ENCODE results near the gene CASK.

CASK gene

DNA sequence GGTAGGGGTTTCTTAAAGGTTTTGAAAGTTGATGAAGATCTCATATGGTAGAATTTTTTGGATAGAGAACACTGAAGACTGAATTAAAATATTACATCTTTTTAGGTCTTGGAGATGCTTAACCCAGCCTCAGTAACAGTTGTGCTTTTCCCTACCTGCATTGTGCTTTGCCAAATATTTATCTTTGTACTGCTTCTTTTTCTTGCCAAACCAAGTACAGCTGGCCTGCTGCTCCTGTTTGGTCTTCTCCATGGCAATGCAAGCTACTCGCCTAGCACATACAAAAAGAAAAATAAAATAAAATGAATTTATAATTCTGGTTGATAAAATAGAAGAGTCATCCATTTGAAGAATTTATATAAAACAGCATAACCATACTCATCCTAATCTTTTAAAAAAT, 380.8 kb downstream of the CASK start:
- Histone ChIP-seq H4K20me1 (no peaks in the 10 kb centered on the region; a peak in 2 of 22 replicates), H3K9ac (no peak overlapping the region), H3K4me3 (no peak overlapping the region), H3K4me2 (no peak overlapping the region), H3K27me3 (peaks cover 59 to 98% (median 93%) of the 10 kb centered on the region in 11 experiments), H3K27ac (no peak overlapping the region), H3K4me1 (no peaks in the 10 kb centered on the region), H3K36me3 (peaks cover 0 to 19% (median 0%) of the 10 kb centered on the region in 11 experiments; a peak in 3 of 22 replicates), H3K9me3 (replicated peaks in 1 of 11) (peaks cover 0 to 9% (median 0%) of the 10 kb centered on the region in 11 experiments; a peak in 2 of 22 replicates)
- no peak for TF ChIP-seq Cebpa-rat (IDR thresholded peaks at IDR 0.05)

DNA sequence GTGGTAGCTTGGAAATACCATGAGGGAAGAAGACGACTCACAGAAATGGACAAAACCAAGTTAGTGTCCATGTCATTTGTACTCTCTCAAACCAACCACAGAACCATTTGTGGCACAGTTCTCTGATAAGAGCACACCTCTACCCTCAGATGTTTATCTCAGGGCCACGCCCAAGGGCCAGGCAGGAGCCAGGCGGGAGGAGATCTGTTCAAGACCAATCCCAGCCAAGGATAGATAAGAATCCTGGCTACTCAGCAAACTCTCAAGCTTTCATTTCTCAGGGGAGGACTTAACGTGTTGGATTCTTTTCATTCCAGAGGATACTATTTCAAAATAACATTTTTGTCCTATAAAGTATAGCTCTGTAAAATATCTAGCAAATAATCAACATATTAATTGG, 381.2 kb downstream of the CASK start:
- Histone ChIP-seq H3K36me3 (peaks cover 0 to 19% (median 0%) of the 10 kb centered on the region in 11 experiments; a peak in 3 of 22 replicates), H3K9ac (no peak overlapping the region), H3K4me2 (no peak overlapping the region), H3K4me1 (no peaks in the 10 kb centered on the region), H3K27ac (no peak overlapping the region), H3K27me3 (peaks cover 58 to 95% (median 89%) of the 10 kb centered on the region in 11 experiments), H3K4me3 (no peak overlapping the region), H4K20me1 (no peaks in the 10 kb centered on the region; a peak in 2 of 22 replicates), H3K9me3 (replicated peaks in 1 of 11) (peaks cover 0 to 9% (median 0%) of the 10 kb centered on the region in 11 experiments; a peak in 2 of 22 replicates)
- no peak for TF ChIP-seq Cebpa-rat (IDR thresholded peaks at IDR 0.05)

DNA sequence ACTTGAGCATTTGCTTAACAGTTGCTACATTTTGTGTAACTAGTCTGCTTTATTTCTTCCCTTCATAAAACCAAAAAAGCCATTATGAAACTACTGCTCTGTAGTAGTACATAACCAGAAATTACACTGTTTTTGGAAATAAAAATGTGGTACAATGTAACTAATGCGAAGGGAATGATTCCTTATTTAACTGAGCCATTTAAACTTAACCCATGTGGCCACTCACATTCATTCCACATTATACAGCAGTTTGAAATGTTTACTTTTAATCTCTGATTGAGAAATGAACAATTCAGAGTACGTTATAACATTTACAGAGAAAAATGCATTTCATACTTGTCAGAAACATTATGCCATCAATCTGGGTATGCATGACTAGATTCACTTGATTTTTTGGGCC, 382.0 kb downstream of the CASK start:
- H3K9ac ChIP-seq: no peak overlapping the region
- H4K20me1 ChIP-seq: no peaks in the 10 kb centered on the region; a peak in 2 of 22 replicates
- H3K36me3 ChIP-seq: peaks cover 0 to 19% (median 0%) of the 10 kb centered on the region in 11 experiments; a peak in 3 of 22 replicates
- H3K27ac ChIP-seq: no peak overlapping the region
- no peak overlapping the region for H3K4me3 ChIP-seq
- H3K27me3 ChIP-seq: peaks cover 54 to 95% (median 86%) of the 10 kb centered on the region in 11 experiments
- H3K9me3 ChIP-seq (replicated peaks in 1 of 11): peaks cover 0 to 9% (median 0%) of the 10 kb centered on the region in 11 experiments; a peak in 2 of 22 replicates
- H3K4me2 ChIP-seq: no peak overlapping the region
- no peaks in the 10 kb centered on the region for H3K4me1 ChIP-seq
- TF ChIP-seq Cebpa-rat (IDR thresholded peaks at IDR 0.05): no peak

DNA sequence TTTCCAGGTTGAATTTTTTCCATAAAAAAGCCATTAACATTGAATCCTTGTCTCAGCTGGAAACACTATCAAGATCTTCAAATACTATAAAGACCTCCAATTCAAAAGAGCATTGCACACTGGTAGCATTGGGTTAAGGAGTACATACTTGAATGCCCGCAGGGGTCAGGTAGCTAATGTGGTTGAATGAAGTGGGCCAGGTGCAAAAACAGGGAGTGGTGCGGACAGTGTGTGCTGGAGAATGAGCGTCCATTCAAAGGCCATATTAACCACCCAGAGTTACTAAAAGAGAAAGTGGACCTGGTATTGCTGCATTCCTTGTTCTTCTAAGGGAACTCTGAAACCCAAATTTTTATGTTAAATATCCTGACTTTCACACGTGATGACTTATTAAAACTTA, 384.6 kb downstream of the CASK start:
- Histone ChIP-seq H3K27me3 (peaks cover 34 to 92% (median 77%) of the 10 kb centered on the region in 11 experiments), H3K4me3 (no peak overlapping the region), H4K20me1 (no peaks in the 10 kb centered on the region), H3K4me2 (no peak overlapping the region), H3K4me1 (no peaks in the 10 kb centered on the region), H3K9ac (no peak overlapping the region), H3K9me3 (replicated peaks in 1 of 11) (peaks cover 0 to 5% (median 0%) of the 10 kb centered on the region in 11 experiments; a peak in 1 of 22 replicates), H3K27ac (no peak overlapping the region), H3K36me3 (peaks cover 0 to 19% (median 0%) of the 10 kb centered on the region in 11 experiments; a peak in 3 of 22 replicates)
- no peak for TF ChIP-seq Cebpa-rat (IDR thresholded peaks at IDR 0.05)

DNA sequence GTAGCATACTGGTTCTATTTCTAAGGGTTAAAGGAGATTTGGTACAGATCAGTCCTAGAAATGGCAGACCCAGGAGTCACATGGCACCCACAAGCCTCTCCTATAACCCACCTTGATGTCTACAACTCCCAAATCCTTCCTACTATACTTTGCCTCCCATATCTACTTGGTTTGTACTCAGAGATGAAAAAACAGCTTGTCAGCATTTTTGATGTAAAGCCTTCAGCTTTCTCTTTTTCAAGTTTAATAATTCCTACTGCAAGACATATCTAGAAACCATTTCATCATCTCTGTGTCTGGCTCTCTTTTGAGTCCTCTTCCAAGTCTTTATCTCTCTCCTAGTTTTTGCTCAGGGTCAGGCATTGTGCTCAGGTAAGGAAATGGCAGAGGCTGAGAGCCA, 393.3 kb downstream of the CASK start:
- H3K9me3 ChIP-seq (replicated peaks in 1 of 11): no peaks in the 10 kb centered on the region
- no peak for TF ChIP-seq Cebpa-rat (IDR thresholded peaks at IDR 0.05)
- H4K20me1 ChIP-seq: peaks cover 0 to 11% (median 5%) of the 10 kb centered on the region in 11 experiments; a peak in 5 of 22 replicates
- peaks cover 4 to 36% (median 24%) of the 10 kb centered on the region in 11 experiments; a peak in 15 of 22 replicates for H3K36me3 ChIP-seq
- H3K4me2 ChIP-seq: no peak overlapping the region
- H3K4me3 ChIP-seq: no peak overlapping the region
- H3K4me1 ChIP-seq: peaks cover 0 to 12% (median 0%) of the 10 kb centered on the region in 10 experiments; a peak in 6 of 20 replicates
- no peak overlapping the region for H3K27ac ChIP-seq
- H3K27me3 ChIP-seq: peaks cover 72 to 94% (median 83%) of the 10 kb centered on the region in 11 experiments
- no peak overlapping the region for H3K9ac ChIP-seq

DNA sequence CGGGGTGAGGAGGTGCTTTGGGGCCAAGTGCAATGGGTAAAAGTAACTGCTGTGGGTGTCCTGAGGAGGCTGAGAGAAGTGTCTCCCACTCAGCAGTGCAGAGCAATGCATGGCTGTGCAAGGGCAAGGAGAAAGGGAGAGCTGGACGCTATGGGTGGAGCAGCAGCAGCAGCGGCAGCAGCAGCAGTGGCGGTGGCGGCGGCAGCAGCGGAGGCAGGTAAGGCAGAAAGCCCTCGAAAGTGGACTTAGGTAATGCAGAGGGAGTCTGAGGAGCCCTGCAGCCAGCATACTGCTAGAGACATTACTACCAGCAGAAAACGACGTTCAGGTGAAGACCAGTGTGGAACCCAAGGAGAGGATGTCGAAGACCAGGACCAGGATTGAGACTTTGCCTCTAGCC, 394.1 kb downstream of the CASK start:
- H3K9ac ChIP-seq: no peak overlapping the region
- peaks cover 0 to 20% (median 5%) of the 10 kb centered on the region in 11 experiments; a peak in 6 of 22 replicates for H4K20me1 ChIP-seq
- H3K9me3 ChIP-seq (replicated peaks in 1 of 11): no peaks in the 10 kb centered on the region
- no peak for TF ChIP-seq Cebpa-rat (IDR thresholded peaks at IDR 0.05)
- H3K27me3 ChIP-seq: peaks cover 81 to 97% (median 89%) of the 10 kb centered on the region in 11 experiments
- no peak overlapping the region for H3K27ac ChIP-seq
- H3K36me3 ChIP-seq: peaks cover 4 to 43% (median 24%) of the 10 kb centered on the region in 11 experiments; a peak in 15 of 22 replicates
- H3K4me2 ChIP-seq: no peak overlapping the region
- H3K4me3 ChIP-seq: no peak overlapping the region
- H3K4me1 ChIP-seq: peaks cover 0 to 12% (median 0%) of the 10 kb centered on the region in 10 experiments; a peak in 6 of 20 replicates

DNA sequence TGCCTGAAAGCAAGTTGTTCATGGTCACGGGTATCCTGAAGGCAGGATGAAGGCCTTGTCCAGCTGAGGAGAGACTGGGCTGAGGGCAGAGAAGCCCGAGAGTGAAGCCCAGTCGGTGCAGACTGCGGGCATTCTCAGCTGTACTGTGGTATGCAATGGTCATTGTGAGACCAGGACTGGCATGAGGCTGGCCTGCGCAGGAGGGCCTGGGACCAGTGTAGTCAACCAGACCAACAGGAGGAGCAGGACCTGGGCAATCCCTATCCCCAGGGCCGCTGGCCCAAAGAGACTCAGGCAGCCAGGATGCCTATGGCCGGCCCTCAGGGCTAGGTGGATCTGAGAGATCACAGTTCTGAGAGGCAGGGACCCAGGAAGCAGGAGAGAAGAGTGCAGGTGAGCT, 394.6 kb downstream of the CASK start:
- Histone ChIP-seq H3K27ac (no peak overlapping the region), H3K36me3 (peaks cover 4 to 43% (median 24%) of the 10 kb centered on the region in 11 experiments; a peak in 15 of 22 replicates), H3K4me1 (peaks cover 0 to 12% (median 0%) of the 10 kb centered on the region in 10 experiments; a peak in 6 of 20 replicates), H3K27me3 (peaks cover 85 to 100% (median 93%) of the 10 kb centered on the region in 11 experiments), H3K4me2 (no peak overlapping the region), H3K4me3 (no peak overlapping the region), H4K20me1 (peaks cover 0 to 20% (median 5%) of the 10 kb centered on the region in 11 experiments; a peak in 6 of 22 replicates), H3K9ac (no peak overlapping the region), H3K9me3 (replicated peaks in 1 of 11) (no peaks in the 10 kb centered on the region)
- TF ChIP-seq Cebpa-rat (IDR thresholded peaks at IDR 0.05): no peak

DNA sequence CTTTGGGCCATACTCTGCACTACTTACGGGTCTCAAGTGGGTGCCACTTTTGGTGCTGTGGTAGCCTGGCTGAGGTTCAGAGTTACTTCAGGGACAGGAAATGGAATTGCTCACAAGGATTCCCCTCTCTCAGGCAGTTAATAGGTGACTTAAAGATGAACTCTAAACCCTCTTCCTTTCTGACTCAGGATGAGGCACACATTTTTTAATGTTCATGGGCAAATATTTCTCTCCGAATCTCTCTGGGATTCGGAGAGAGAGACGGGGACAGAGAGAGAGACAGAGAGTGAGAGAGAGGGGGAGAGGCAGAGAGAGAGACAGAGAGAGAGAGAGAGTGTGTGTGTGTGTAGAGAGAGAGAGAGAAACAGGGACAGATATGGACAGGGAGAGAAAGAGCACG, 396.4 kb downstream of the CASK start:
- Histone ChIP-seq H3K4me1 (no peaks in the 10 kb centered on the region), H4K20me1 (peaks cover 0 to 20% (median 5%) of the 10 kb centered on the region in 11 experiments; a peak in 6 of 22 replicates), H3K27me3 (peaks cover 97 to 100% (median 100%) of the 10 kb centered on the region in 11 experiments), H3K27ac (no peak overlapping the region), H3K4me2 (no peak overlapping the region), H3K36me3 (peaks cover 4 to 55% (median 27%) of the 10 kb centered on the region in 11 experiments; a peak in 16 of 22 replicates), H3K9ac (no peak overlapping the region), H3K9me3 (replicated peaks in 1 of 11) (no peaks in the 10 kb centered on the region), H3K4me3 (no peak overlapping the region)
- TF ChIP-seq Cebpa-rat (IDR thresholded peaks at IDR 0.05): no peak

DNA sequence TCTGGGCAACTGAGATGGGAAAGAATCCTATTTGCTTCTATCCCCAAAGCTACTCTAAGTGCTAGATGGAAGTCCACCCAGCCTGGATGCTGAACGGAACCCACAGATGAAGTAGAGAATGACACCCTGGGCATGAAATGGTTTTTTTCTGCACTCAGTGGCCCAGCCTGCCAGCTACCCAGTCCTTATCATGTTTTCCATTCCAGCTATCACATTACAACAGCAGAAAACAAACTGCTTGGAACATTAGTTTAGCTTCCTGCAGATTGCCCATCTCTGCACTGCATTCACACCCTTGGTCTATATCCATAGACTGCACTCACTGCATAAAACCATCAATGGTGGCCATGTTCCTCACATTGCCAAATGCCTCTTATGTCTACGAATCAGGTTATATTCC, 397.1 kb downstream of the CASK start:
- H4K20me1 ChIP-seq: peaks cover 0 to 20% (median 5%) of the 10 kb centered on the region in 11 experiments; a peak in 6 of 22 replicates
- peaks cover 97 to 100% (median 100%) of the 10 kb centered on the region in 11 experiments for H3K27me3 ChIP-seq
- H3K9ac ChIP-seq: no peak overlapping the region
- H3K4me3 ChIP-seq: no peak overlapping the region
- H3K4me2 ChIP-seq: no peak overlapping the region
- no peak overlapping the region for H3K27ac ChIP-seq
- H3K9me3 ChIP-seq (replicated peaks in 1 of 11): no peaks in the 10 kb centered on the region
- no peaks in the 10 kb centered on the region for H3K4me1 ChIP-seq
- TF ChIP-seq Cebpa-rat (IDR thresholded peaks at IDR 0.05): no peak
- peaks cover 4 to 55% (median 27%) of the 10 kb centered on the region in 11 experiments; a peak in 16 of 22 replicates for H3K36me3 ChIP-seq
